ENCODE results near the gene EEIG1.
"Not testable (repeated sequence)": the region's sequence is repeated elsewhere in the genome, so short reads cannot be mapped to it uniquely, and the experiment has no call there.

EEIG1 gene

GRCh38 chr9:127980706-127981558, at the start of gene EEIG1:
TSS of gene EEIG1 (minus strand) at chr9:127980989. CDS start at chr9:127980137, 852 bp downstream.
- peak; percentile 99 for DNase-seq (ENCODE audit: low spot score)

GRCh38 chr9:128027705-128028104, 46.9 kb upstream of the EEIG1 start:
- no peak for DNase-seq (ENCODE audit: low spot score)

GRCh38 chr9:128026773-128027541, 46.2 kb upstream of the EEIG1 start:
- no peak for DNase-seq (ENCODE audit: low spot score)

- no peak for DNase-seq (ENCODE audit: low spot score)
Measured at GRCh38 chr9:128026255-128026772, 45.5 kb upstream of the EEIG1 start.

- no peak for DNase-seq (ENCODE audit: low spot score)
Measured at GRCh38 chr9:128025736-128026135, 44.9 kb upstream of the EEIG1 start.

- DNase-seq (ENCODE audit: low spot score) = no peak
Measured at GRCh38 chr9:128024761-128025308, 44.0 kb upstream of the EEIG1 start.

GRCh38 chr9:128023671-128024070, 42.9 kb upstream of the EEIG1 start:
- not testable (repeated sequence) for DNase-seq (ENCODE audit: low spot score)

- DNase-seq (ENCODE audit: low spot score) = no peak
Measured at GRCh38 chr9:128022886-128023285, 42.1 kb upstream of the EEIG1 start.

GRCh38 chr9:128021098-128021497, 40.3 kb upstream of the EEIG1 start:
- no peak for DNase-seq (ENCODE audit: low spot score)

GRCh38 chr9:128020692-128021091, 39.9 kb upstream of the EEIG1 start:
- DNase-seq (ENCODE audit: low spot score) = no peak

- no peak for DNase-seq (ENCODE audit: low spot score)
Measured at GRCh38 chr9:128015696-128016095, 34.9 kb upstream of the EEIG1 start.

GRCh38 chr9:128011071-128011817, 30.5 kb upstream of the EEIG1 start:
- DNase-seq (ENCODE audit: low spot score) = no peak

GRCh38 chr9:128009639-128010038, 28.9 kb upstream of the EEIG1 start:
- DNase-seq (ENCODE audit: low spot score) = no peak

- DNase-seq (ENCODE audit: low spot score) = no peak
Measured at GRCh38 chr9:128008171-128008570, 27.4 kb upstream of the EEIG1 start.

- no peak for DNase-seq (ENCODE audit: low spot score)
Measured at GRCh38 chr9:128007566-128008138, 26.9 kb upstream of the EEIG1 start.

GRCh38 chr9:128006332-128006996, 25.7 kb upstream of the EEIG1 start:
- DNase-seq (ENCODE audit: low spot score) = no peak

GRCh38 chr9:128005923-128006322, 25.1 kb upstream of the EEIG1 start:
- DNase-seq (ENCODE audit: low spot score) = no peak

GRCh38 chr9:128003966-128004604, 23.3 kb upstream of the EEIG1 start:
- no peak for DNase-seq (ENCODE audit: low spot score)

- no peak for DNase-seq (ENCODE audit: low spot score)
Measured at GRCh38 chr9:128002959-128003358, 22.2 kb upstream of the EEIG1 start.

- no peak for DNase-seq (ENCODE audit: low spot score)
Measured at GRCh38 chr9:128001779-128002298, 21.1 kb upstream of the EEIG1 start.

Measured in D341Med (cell line).